Fibroblast of gingiva (primary cell): Measurements from ENCODE around the gene MAPK11.
A peak's percentile ranks its signal among the peaks of the same experiment; 100 is the strongest.

Experiments
- DNase-seq: peaks from one replicate; pipeline ENCODE4 v3.0.0-alpha.2; 2011; ENCODE audit warnings: low read depth

The MAPK11 gene

DNA sequence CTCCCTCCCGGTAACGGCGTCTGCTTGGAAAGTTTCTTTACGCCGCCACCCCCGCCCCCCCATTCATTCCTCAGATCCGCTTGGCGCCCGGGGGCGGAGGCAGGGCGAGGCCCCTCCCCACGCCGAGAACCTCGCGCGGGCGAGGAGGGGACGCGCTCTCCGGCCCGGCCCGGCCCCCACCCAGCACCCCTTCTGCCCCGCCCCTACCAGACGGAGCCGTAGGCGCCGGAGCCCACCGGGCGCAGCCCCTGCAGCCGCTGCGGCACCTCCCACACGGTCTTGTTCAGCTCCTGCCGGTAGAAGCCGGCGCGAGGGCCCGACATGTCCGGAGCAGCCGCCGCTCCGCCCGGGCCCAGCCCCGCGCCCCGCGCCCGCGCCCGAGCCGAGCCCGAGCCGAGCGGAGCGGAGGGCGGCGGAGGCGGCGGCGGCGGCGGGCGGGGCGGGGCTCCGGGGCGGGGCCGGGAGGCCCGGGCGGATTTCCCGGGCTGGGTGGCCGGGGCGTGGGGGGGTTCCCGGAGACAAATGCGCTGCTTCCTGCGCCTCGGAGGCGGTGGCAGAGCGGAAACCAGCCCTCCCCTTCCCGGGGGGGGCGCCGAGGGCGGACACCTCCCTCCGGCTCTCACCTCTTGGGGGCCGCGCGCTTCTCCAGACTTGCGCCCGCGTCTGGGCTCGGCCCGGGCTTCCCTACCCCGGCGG lies at the start of gene MAPK11:
Gene MAPK11 (minus strand): TSS at position 411 of the 696 bp plus-strand sequence. CDS start 88 bp downstream, at position 323.
- peak; percentile 38 for DNase-seq

DNA sequence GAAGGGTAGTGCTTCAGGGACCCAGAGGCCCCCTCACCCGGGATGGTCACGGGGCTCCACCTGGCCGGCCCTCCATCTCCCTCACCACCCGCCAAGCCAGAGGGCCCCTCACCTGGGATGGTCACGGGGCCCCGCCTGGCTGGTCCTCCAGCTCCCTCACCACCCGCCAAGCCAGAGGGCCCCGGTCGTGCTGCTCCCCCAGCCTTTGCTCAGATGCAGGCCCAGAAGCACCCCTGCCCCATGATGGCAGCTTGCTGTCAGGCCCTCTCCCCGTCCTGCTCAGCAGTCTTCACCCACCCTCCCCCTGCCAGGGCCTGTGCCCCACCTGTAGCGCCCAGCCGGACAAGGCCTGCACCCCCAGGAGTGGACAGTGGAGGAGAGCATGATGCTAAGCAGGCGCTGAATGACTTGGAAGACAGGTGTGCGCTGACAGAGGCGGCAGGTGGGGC lies 49.3 kb upstream of the MAPK11 start:
- no peak for DNase-seq

DNA sequence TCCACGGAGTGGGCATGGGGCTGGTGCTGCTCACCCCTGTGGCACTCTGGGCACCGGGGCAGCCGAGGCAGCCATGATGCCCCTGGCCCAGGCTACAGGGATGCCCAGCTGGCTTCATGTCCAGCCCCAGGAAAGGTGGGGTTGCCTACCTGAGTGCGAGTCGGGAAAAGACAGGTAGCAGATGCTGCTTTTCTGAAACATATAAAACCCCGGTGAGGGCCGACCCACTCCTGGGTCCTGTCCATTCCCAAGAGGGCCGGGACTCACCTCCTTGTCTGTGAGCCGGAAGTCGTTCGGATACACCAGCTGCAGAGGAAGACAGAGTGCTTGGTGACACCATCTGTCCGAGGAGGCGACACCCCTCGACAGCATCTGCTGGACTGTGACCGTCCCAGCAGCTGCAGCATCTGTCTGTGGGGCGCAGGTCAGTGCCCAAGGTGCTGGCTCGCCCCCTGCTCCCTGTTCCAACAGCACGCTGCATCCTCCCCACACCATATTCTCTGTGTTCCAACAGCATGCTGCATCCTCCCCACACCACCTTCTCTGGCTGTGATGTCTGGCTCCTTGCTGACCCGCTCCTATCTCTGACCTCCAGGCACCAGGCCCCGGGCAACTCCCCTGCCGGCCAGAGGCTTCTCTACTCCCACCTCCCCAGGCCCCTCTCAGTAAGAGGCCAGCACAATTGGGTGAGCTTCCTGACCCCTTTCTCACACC lies 48.7 kb upstream of the MAPK11 start:
- DNase-seq = no peak

DNA sequence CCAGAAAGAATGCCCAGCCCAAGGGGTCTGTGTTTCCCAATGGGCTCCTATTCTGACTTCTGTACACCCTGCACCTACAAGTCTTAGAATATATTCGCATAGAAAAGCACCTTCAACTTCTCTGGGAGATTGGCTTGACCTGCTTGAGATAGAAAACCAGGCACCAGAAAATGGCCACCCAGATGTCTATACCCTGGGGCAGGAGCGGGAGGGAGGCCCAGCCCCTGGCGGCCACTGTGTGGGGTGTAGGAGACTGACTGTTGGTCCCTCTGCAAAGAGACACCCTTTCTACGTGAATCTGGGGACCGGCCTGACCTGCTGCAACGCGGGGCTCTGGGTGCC lies 48.1 kb upstream of the MAPK11 start:
- no peak for DNase-seq

DNA sequence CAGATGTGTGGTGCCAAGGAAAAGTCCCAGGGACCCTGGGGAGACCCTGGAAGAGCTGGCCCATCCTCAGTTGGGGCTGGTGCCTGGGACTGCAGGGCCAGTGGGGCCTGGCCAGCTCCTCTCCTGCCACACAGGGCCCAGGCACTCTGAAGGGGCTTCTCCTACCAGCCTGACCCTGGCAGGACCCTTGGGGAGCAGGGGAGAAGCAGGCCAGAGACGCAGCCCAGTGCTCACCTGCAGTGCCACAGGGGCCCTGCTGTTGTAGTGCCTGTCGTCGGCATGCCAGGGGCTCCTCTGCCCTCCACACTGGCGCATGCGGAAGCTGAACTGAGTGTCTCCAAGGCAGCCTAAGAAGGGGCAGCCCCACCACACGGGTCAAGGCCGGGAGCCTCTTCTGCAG lies 47.5 kb upstream of the MAPK11 start:
- no peak for DNase-seq

DNA sequence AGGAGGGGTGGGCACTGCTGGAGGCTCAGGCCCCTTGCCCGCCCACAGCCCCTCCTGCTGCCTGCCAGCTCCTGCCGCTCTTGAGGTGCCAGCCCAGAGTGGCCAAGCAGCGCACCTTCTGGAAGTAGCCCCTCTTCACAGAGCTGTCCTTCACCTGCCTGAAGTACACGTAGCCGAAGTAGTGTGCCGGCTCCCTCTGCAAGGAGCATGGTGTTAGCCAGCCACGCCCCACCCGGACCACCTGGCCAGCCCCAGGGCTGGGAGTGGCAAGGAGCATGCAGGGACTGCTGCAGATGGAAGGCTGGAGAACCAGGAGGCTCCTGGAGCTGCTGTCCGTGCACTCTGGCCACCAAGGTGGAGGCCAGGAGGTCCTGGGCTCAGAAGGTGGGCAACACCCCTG lies 47.0 kb upstream of the MAPK11 start:
- no peak for DNase-seq

DNA sequence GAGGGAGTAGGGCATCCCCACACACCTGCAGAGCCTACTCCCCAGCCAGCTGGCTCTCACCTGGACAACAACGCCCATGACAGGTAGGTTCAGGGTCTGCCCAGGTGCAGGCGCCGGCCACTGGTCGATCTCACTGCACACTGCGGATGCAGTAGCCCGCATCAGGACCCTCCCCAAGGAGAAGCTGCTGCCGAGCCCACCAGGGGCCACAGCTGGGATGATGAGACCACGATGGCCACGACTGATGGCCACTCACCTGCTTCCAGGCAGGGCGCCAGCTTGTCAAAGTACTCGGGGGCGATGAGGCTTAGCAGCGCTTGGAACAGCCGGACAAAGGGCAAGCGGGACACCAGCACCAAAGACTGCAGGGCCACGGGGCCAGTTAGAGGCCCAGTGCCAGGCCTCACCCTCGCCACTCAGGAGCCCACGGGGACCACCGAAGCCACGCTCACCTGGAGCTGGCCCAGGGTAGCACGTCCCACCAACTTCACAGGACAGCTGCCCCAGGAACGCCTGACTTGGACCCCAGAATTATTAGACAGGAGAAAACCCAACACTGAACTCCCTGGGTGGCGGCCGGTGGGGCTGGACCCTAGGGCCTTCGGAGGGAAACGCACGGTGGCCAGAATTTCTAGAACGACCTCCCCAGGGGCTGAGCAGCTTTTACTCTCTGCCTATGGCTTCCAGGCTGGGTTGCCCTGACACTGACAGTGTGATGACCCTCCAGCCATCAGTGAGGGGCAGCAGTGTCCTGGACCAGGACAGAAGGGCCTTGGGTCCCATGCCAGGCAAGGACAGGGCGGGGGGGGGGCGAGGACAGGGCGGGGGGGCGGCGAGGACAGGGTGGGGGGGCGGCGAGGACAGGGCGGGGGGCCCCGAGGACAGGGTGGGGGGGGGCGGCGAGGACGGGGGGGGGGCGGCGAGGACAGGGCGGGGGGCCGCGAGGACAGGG lies 46.2 kb upstream of the MAPK11 start:
- DNase-seq = no peak

DNA sequence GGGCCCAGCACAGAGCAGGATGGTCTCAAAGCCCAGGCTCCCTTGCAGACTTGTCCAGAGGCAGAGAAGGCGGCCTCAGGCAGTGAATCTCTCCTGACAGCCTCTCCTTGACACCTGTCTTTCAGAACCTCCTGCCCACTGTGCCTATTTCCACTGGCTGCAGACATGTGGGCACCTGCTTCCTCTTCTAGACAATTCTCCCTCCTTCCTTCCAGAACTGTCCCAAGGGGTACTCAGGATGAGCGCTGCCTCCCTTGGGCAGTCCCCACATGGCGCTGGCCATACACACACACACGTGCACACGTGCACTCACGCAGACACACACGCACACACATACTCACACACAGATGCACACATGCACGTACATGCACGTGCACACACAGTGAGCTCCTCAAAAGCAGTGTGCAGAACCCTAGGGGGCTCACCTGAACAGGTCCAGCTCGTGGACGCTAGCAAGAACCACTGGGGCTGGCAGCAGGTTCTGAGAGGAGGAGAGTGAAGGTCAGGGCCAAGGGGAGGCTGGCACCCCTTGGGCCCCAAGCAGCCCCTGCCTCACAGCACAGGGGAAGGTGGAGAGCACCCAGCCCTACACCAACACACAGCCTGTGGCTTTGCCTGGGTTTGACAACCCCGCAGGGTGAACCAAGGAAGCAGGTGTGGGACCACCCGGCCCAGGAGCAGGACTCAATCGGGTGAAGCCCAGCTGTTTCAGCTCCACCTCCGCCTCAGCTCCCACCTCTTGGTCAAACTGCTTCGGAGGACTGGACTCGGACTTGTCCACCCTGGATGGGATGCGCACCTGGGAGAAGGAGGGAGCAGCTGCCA lies 45.3 kb upstream of the MAPK11 start:
- DNase-seq = no peak

DNA sequence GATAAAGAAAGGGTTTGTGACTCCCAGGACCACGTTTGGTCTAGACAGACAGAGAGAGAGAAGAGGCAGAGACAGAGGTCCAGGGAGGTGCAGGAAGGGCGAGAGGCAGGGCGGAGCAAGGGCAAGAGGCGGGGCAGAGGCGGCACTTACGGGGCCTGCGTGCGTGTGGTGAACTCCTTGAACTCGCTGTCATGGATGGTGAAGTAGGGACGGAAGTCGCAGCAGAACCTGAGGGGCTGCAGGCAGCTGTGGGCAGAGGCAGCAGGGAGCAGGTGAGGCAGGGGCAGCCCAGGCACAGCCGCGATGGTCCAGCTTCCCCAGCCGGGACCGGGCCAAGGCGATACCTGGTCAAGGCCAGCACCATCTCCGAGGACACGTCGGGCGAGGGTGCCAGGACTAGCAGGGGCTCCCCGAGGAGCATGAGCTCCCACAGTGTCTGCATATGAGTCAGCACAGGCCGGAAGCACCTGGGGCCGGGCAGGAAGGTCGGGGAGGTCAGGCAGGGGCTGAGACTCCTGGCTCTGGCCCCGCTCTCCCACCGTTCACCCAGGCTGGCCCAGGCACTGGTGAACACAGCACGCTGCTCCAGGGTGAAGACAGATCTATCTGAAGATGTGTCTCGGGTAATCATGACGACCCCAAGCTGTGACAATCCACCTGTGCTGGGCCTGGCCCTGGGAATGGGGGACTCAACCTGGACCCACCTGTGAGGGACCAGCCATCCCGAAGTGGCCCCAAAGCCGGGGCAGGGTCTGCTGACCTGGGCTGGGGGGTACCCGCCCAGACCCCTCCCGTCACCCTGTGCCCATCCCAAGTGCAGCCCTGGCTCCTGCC lies 44.5 kb upstream of the MAPK11 start:
- no peak for DNase-seq

DNA sequence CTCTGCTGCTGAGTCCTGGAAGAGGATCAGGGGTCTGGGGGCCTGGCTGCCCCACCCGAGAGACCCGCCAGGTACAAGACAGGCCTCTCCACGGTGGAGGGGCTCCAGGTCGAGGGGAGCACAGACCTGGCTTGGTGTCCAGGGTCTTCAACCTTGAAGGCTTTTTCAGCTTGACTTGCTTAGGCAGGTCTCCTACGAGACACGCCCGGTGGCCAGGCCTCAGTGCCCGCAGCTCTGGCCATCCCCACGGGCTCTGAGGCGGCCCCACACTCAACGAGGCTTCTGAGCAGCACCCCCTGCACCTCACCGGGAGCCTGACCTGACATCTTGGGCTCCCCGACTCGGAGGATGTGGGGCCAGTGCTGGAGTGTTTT lies 43.9 kb upstream of the MAPK11 start:
- DNase-seq = no peak

DNA sequence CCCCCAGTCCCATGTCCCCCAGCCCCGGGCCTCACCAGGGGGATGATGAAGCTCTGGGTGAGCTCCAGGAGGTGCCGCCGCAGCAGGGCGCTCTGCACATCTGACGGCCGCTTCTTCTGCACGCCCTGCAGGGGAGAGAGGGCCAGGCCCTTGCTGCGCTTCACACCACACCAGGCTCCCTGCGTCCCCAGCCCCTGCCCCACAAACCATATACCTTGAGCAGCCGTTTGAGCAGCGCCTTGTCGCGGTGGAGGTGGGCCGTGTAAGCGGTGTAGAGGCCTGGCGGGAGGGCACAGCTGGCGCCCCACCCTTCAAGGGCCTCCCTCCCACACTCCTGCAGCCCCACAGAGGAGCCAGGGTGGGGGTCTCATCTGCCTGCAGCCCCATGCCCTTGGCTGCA lies 43.4 kb upstream of the MAPK11 start:
- no peak for DNase-seq

DNA sequence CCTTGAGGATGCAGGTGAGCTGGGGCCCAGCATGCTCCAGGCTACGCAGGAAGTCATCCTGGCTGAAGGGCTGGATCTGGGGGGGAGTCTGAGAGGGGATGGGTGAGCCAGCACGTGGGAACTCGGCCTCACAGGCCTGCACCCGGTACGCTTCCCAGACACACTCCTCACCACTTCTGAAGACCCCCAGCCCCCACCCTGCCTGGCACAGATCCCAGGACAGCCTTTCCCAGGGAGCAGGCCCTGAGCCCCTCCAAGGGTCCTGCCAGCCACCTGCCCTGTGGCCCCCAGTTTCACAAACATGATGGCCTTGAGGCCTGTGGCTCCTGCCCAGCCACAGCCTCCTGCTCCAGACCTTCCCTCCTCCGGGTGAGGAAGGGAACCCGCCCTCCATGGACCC lies 42.8 kb upstream of the MAPK11 start:
- DNase-seq = no peak

DNA sequence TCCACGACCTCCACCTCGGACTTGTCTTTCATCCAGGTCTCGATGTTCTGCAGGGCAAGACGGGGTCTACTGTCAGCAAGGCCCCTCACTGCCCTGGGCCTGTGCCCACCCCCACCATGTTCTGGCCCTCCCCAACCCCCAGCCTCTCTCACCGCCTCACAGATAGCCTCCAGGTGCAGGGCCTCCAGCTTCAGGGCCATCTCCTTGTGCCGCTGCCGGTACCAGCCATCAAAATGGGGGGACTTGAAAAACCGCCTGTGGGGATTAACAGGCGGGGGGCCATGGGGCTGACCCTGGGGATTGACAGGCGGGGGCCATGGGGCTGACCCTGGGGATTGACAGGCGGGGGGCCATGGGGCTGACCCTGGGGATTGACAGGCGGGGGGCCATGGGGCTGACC lies 42.2 kb upstream of the MAPK11 start:
- no peak for DNase-seq

DNA sequence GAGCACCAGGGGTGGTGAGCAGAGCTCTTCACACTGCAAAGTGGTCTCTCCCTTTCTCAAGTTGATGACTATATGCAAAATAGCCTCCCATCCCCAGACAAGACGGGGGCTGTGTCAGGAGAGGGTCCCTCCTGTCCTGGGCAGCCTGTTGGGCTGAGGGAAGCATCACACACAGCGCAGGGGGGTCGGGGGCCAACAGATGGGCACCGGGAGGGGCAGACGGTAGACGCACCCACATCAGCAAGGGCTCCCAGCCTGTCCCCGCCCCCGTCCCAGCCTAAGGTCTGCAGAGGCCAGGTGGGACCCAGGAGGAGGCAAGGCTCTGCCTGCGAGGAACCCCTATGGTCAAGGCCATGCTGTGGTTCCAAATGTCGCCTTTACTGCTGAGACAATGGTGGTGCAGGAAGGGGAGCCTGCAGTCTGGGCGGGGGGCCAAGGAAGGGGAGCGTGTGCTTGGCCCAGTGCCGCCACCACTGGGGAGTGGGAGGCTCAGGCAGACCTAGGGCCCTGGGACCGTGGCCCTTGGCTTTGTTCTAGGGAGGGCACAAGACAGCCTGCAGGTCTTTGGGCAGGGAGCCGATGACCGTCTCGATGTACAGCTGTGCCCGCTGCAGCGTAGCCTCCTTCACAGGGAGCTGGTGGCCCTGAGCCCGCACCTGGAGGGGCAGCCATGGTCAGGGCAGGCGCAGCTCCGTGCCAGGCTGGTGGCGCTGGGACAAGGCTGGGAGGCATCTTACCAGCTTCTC lies 41.6 kb upstream of the MAPK11 start:
- DNase-seq = no peak

DNA sequence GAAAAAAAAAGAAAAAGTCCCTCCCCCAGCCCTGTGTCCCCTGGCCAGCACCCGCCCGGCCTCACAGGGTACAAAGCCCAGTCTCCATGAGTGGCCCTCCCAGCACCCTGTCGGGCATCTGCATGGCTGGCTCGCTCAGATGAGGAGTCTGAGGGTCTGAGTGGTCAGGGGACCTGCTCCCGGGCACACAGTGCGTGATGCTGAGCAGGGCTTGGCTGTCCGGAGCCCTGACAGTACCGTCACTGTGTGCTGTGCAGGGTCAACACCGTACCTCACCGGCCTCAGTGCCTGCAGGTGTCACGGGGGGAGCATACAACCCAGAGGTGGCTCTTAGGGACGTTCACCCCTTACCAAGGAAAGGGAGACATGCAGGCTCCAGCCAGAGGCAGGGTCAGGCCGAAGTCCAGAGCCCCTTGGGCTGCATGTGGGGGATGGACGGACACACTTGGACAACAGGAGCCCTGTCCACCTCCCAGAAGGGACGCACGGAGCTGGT lies 40.8 kb upstream of the MAPK11 start:
- no peak for DNase-seq

DNA sequence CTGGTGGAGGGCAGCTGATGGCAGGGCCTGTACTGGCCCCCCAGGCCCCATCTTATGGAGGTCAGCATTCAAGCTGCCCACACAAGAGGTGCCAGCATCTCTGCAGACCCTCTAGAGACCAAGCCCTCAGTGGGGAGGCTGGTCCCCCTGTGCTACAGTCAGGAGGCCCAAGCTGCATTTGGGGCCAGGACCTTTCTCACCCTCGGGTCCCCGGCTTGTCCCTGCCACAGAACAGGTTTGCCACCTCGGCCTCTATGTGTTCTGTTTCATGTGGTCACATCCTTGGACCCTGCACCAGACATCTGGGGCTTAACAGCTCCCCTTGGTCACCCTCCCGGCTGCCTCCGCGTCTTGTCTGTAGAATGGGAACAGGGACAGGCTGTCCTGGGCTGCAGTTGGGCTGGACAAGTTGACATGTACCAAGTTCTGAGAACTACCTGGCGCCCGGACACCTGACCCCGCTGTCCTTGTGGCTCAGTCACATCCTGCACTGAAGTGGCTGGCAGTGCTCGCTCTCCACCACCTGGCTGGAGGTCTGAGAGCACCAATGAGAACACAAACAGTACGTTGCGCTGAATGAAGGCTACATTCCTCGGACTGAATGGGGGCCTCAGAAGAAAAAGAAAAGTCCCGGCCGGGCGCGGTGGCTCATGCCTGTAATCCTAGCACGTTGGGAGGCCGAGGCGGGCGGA lies 40.0 kb upstream of the MAPK11 start:
- no peak for DNase-seq

DNA sequence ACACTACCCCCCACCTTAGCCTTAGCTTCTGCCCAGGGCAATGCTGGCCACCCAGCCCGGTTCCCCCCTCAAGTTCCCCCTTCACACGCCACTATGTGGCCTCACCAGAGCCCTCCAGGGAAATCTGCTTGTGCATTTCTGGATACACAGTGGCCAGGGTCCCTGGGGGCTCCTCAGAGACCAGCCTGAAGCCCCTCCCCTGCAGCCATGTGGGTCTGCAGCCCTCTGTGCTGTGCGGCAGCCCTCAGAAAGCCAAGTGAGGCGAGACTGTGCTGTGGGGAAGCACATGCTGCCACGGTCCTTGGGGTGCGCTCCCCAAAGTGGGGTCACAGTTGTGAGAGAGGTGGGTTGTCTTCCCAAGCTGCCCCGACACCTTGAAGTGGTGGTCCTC lies 39.4 kb upstream of the MAPK11 start:
- DNase-seq = no peak

DNA sequence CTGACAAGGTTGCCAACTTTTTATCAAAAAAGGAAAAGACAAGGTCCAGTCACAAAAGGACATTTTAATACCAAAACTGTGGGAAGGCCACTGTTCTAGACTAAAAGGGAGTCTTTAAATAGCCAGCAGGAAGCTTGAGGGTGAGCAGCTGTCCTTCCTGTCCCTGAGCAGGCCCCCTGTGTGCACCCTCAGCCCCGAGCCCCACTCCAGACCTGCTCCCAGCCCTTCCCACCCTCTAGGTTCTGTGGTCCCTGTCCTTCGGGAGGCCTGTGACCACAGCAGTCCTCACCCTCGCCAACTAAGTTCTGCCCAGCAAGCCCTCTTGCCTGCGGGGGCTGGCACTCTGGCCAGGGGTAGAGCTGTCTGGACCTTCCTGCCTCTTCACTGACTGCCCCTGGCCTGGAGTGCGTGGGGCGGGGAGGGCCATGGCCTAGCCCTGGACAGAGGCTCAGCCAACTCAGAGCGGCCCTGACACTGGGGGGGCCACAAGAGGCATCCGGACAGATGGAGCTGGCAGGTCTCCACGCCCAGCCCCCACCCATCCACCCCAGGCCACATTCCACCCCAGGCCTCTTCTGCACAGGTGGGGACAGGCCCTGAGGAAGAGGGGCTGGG lies 38.9 kb upstream of the MAPK11 start:
- no peak for DNase-seq

DNA sequence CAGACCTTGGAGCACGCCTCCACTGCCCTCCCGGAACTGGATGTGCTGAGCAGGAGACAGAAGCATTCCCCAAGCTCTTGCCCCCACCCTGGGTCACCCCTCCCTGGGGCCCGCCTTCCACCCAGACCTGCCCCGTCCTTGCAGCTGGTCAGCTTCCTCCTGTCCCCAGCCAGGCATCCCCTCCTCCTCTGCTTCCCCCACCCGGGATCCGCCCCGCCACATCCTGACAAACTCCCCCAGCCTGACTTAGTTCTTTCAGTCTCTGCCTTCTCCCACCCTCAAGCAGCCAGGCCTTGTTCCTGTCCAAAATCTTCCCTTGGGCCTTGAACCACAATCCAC lies 38.4 kb upstream of the MAPK11 start:
- DNase-seq = peak; percentile 49
